HEK293 (cell line): ENCODE measurements around the gene PMM1.

Experiments
- CTCF ChIA-PET: fragments of 350-600 bp; formaldehyde crosslinking; extraction: SDS; loops from one replicate; lab custom pipeline; 2021; ENCODE audit warnings: antibody characterized with exemption; lab: Yijun Ruan, JAX
- POLR2A ChIA-PET: fragments of 300-600 bp; formaldehyde crosslinking; extraction: SDS; loops from one replicate; lab custom pipeline; 2020; ENCODE audit warnings: antibody characterized with exemption, inconsistent platforms; lab: Yijun Ruan, JAX
- H3K27ac ChIP-seq: fragments of 200-500 bp; sonication (Bioruptor generic); 2 replicates; pipeline ENCODE4 v1.5.1; 2014; ENCODE audit warnings: low read depth, low read length, control low read depth, inconsistent platforms; ENCODE audit errors: extremely low read depth
- H3K36me3 ChIP-seq, 2 experiments: fragments of 200-500 bp in 1 of 2; sonication (Bioruptor generic) in 1 of 2; 1 replicate in 1 of 2; 2 replicates in 1 of 2; pipeline ENCODE4 v1.5.1; 2014 to 2017; ENCODE audit warnings: inconsistent platforms in 2 of 2, low read length in 2 of 2; ENCODE audit not compliant: control insufficient read depth in 2 of 2, insufficient read depth in 1 of 2
- H3K4me1 ChIP-seq: fragments of 200-500 bp; sonication (Bioruptor generic); 2 replicates; pipeline ENCODE4 v1.5.1; 2014; ENCODE audit warnings: mild to moderate bottlenecking, low read length, inconsistent platforms; ENCODE audit not compliant: control insufficient read depth, insufficient read depth
- H3K4me3 ChIP-seq: 2 replicates; pipeline ENCODE4 v1.5.1; 2011; ENCODE audit warnings: low read depth, mild to moderate bottlenecking, control low read depth, low read length, moderate library complexity
- H3K9me3 ChIP-seq: fragments of 200-500 bp; sonication (Bioruptor generic); 2 replicates; pipeline ENCODE4 v1.5.1; 2014; ENCODE audit warnings: low read depth, low read length, inconsistent platforms; ENCODE audit not compliant: control insufficient read depth, insufficient read depth
- BCL11B ChIP-seq: fragments of 450-650 bp; formaldehyde crosslinking; IDR thresholded peaks from 2 replicates; pipeline ENCODE4 v1.5.1; 2016; ENCODE audit warnings: low read depth, missing biosample characterization, missing genetic modification characterization
- HOXA7 ChIP-seq: sonication (generic); formaldehyde crosslinking; IDR thresholded peaks from 2 replicates; pipeline ENCODE4 v1.8.1; 2022; ENCODE audit warnings: missing genetic modification reagents, borderline replicate concordance
- HOXC10 ChIP-seq: sonication (generic); formaldehyde crosslinking; IDR thresholded peaks from 2 replicates; pipeline ENCODE4 v1.8.1; 2023; ENCODE audit warnings: mild to moderate bottlenecking, missing genetic modification reagents
- KLF8 ChIP-seq: fragments of 450-650 bp; formaldehyde crosslinking; IDR thresholded peaks from 2 replicates; pipeline ENCODE4 v1.5.1; 2016; ENCODE audit warnings: missing biosample characterization, missing genetic modification characterization
- KLF9 ChIP-seq: fragments of 450-650 bp; formaldehyde crosslinking; IDR thresholded peaks from 2 replicates; pipeline ENCODE4 v1.5.1; 2016; ENCODE audit warnings: missing biosample characterization, missing genetic modification characterization, low read depth
- MEIS1 ChIP-seq: sonication (generic); formaldehyde crosslinking; IDR thresholded peaks from 2 replicates; pipeline ENCODE4 v1.8.1; 2022; ENCODE audit warnings: missing genetic modification reagents, mild to moderate bottlenecking, borderline replicate concordance
- SP7 ChIP-seq: fragments of 450-650 bp; formaldehyde crosslinking; IDR thresholded peaks from 2 replicates; pipeline ENCODE4 v1.5.1; 2016; ENCODE audit warnings: missing biosample characterization, missing genetic modification characterization
- TCF7L2 ChIP-seq: IDR thresholded peaks from 2 replicates; pipeline ENCODE4 v1.6.1; 2011; ENCODE audit warnings: low read depth, mild to moderate bottlenecking, inconsistent platforms, low read length, moderate library complexity, borderline replicate concordance
- ZBTB17 ChIP-seq: fragments of 450-650 bp; formaldehyde crosslinking; IDR thresholded peaks from 2 replicates; pipeline ENCODE4 v1.5.1; 2016; ENCODE audit warnings: missing biosample characterization, missing genetic modification characterization
- ZBTB21 ChIP-seq: fragments of 450-650 bp; formaldehyde crosslinking; IDR thresholded peaks from 2 replicates; pipeline ENCODE4 v1.5.1; 2017; ENCODE audit warnings: missing biosample characterization, missing genetic modification characterization
- ZFHX2 ChIP-seq: fragments of 450-650 bp; formaldehyde crosslinking; conservative IDR thresholded peaks from 2 replicates; pipeline ENCODE4 v1.5.1; 2016; ENCODE audit warnings: missing biosample characterization, missing genetic modification characterization
- ZNF10 ChIP-seq: fragments of 450-650 bp; formaldehyde crosslinking; IDR thresholded peaks from 2 replicates; pipeline ENCODE4 v1.5.1; 2017; ENCODE audit warnings: missing biosample characterization, missing genetic modification characterization
- ZNF132 ChIP-seq: fragments of 450-650 bp; formaldehyde crosslinking; IDR thresholded peaks from 2 replicates; pipeline ENCODE4 v1.5.1; 2017; ENCODE audit warnings: missing biosample characterization, missing genetic modification characterization, borderline replicate concordance
- ZNF155 ChIP-seq: fragments of 450-650 bp; formaldehyde crosslinking; IDR thresholded peaks from 2 replicates; pipeline ENCODE4 v1.5.1; 2016; ENCODE audit warnings: missing biosample characterization, missing genetic modification characterization
- ZNF169 ChIP-seq: fragments of 450-650 bp; formaldehyde crosslinking; IDR thresholded peaks from 2 replicates; pipeline ENCODE4 v1.5.1; 2016; ENCODE audit warnings: missing biosample characterization, missing genetic modification characterization
- ZNF174 ChIP-seq: fragments of 450-650 bp; formaldehyde crosslinking; IDR thresholded peaks from 2 replicates; pipeline ENCODE4 v1.5.0; 2017; ENCODE audit warnings: missing biosample characterization, mild to moderate bottlenecking, missing genetic modification characterization
- ZNF2 ChIP-seq: fragments of 450-650 bp; formaldehyde crosslinking; IDR thresholded peaks from 2 replicates; pipeline ENCODE4 v1.5.1; 2016; ENCODE audit warnings: missing biosample characterization, missing genetic modification characterization
- ZNF23 ChIP-seq: fragments of 450-650 bp; formaldehyde crosslinking; IDR thresholded peaks from 2 replicates; pipeline ENCODE4 v1.5.1; 2016; ENCODE audit warnings: missing biosample characterization, missing genetic modification characterization, borderline replicate concordance
- ZNF248 ChIP-seq: fragments of 450-650 bp; formaldehyde crosslinking; IDR thresholded peaks from 2 replicates; pipeline ENCODE4 v1.5.1; 2017; ENCODE audit warnings: missing biosample characterization, missing genetic modification characterization
- ZNF266 ChIP-seq: fragments of 450-650 bp; formaldehyde crosslinking; IDR thresholded peaks from 2 replicates; pipeline ENCODE4 v1.5.1; 2016; ENCODE audit warnings: missing biosample characterization, missing genetic modification characterization, low read depth
- ZNF510 ChIP-seq: fragments of 450-650 bp; formaldehyde crosslinking; IDR thresholded peaks from 2 replicates; pipeline ENCODE4 v1.5.1; 2018; ENCODE audit warnings: mild to moderate bottlenecking, missing genetic modification characterization, missing biosample characterization; ENCODE audit not compliant: insufficient replicate concordance
- ZNF600 ChIP-seq: fragments of 450-650 bp; formaldehyde crosslinking; IDR thresholded peaks from 2 replicates; pipeline ENCODE4 v1.5.1; 2016; ENCODE audit warnings: missing biosample characterization, missing genetic modification characterization
- ZNF654 ChIP-seq: fragments of 450-650 bp; formaldehyde crosslinking; IDR thresholded peaks from 2 replicates; pipeline ENCODE4 v1.5.1; 2016; ENCODE audit warnings: low read depth, missing biosample characterization, missing genetic modification characterization
- ZNF701 ChIP-seq: fragments of 450-650 bp; formaldehyde crosslinking; IDR thresholded peaks from 2 replicates; pipeline ENCODE4 v1.5.1; 2016; ENCODE audit warnings: missing biosample characterization, missing genetic modification characterization
- TF ChIP-seq, protein P1 (sequence below): fragments of 450-650 bp; formaldehyde crosslinking; IDR thresholded peaks from 2 replicates; pipeline ENCODE4 v1.5.1; 2016; ENCODE audit warnings: missing biosample characterization, missing genetic modification characterization
- TF ChIP-seq, protein P2 (sequence below): fragments of 450-650 bp; formaldehyde crosslinking; IDR thresholded peaks from 2 replicates; pipeline ENCODE4 v1.5.1; 2017; ENCODE audit warnings: missing biosample characterization, missing genetic modification characterization
- TF ChIP-seq, protein P3 (sequence below): fragments of 450-650 bp; formaldehyde crosslinking; IDR thresholded peaks from 2 replicates; pipeline ENCODE4 v1.5.1; 2016; ENCODE audit warnings: missing biosample characterization, missing genetic modification characterization, borderline replicate concordance
- TF ChIP-seq, protein P4 (sequence below): fragments of 450-650 bp; formaldehyde crosslinking; IDR thresholded peaks from 2 replicates; pipeline ENCODE4 v1.5.1; 2016; ENCODE audit warnings: missing biosample characterization, missing genetic modification characterization

PMM1 gene

DNA sequence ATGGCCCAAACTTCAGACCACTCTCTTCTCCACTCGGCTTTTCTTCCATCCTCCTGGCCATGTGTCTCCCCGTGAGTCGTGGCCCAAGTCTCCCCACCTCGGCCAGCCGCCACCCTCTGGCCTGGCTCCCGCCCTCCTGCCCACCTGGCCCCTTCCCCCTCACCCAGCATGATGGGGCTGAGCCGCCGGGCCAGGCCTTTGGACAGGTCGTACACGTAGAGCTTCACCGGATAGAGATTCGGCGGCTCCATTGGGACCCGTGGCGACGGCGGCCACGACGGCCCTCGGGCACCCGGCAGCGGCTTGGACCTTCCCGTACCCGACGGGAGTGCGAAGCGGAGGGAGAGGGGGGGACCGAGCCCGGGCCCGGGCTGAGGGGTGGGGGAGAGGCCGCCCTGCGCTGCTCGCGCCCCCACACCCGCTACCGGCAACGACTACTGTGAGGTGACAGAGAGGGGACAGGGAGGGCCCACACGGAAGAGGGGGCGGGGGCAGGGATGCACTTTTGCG, 31.0 kb upstream of the PMM1 start, which contains the start of gene DESI1 (continued):
- TF ChIP-seq HOXC10: no peak

DNA sequence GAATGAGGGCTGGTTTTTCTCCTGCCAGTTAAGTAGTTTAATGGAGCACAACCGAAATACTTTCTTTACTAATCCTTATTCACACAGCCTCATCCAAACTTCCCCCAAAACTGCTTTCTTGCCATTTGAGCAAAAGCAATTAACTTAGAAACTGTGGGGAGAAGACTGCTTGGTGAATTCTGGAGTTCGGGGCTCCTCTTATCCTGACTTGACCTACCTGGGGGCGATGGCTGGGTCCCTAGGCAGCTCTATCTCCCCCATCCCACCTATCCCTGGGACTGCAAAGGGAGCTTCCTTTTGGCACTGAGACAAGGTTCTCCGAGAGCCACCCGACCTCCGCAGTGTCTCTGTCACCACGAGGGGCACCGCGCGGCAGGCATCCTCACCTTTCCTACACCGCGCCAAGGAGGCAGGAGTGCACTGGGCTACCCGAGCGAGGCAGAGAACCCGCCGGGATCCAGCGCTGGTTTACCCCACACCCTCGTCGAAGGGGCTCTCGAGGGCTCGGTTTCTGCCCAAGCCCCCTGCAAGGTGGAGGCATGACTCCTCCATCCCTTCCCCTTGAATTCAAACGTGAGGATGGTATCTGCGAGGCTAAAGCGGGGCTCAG, 30.4 kb upstream of the PMM1 start:
- Histone ChIP-seq H3K4me3 (peak overlapping the region; percentile 80), H3K36me3 (peaks cover 28 to 31% of the 10 kb centered on the region in 2 experiments), H3K27ac (peak overlapping the region; percentile 88), H3K9me3 (no peaks in the 10 kb centered on the region), H3K4me1 (peaks cover 3% of the 10 kb centered on the region; the same call in 1 of the 2 replicates)
- POLR2A ChIA-PET: interaction anchor here (0.7 to 3.5 kb wide), 11 partner anchors 12 to 239 kb away, joined by 3 to 75 read pairs (median 11); partner anchors contain the start of genes CSDC2, PMM1, POLR3H and TEF
- CTCF ChIA-PET: interaction anchor here (1.2 to 3.2 kb wide), 3 partner anchors 13 to 47 kb away, joined by 3 to 16 read pairs (median 6); no protein-coding TSS in a partner anchor
- no peak for TF ChIP-seq ZNF174 (tag by site-specific recombination)
- no peak for TF ChIP-seq ZNF10
- no peak for TF ChIP-seq TCF7L2
- TF ChIP-seq ZNF132: no peak
- TF ChIP-seq ZNF701 (tag by site-specific recombination): no peak
- TF ChIP-seq SP7 (tag by site-specific recombination): no peak
- TF ChIP-seq, protein P1, sequence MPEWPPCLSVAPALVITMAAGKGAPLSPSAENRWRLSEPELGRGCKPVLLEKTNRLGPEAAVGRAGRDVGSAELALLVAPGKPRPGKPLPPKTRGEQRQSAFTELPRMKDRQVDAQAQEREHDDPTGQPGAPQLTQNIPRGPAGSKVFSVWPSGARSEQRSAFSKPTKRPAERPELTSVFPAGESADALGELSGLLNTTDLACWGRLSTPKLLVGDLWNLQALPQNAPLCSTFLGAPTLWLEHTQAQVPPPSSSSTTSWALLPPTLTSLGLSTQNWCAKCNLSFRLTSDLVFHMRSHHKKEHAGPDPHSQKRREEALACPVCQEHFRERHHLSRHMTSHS (tag by site-specific recombination): no peak
- TF ChIP-seq ZNF510 (tag by site-specific recombination): no peak
- no peak for TF ChIP-seq ZNF169 (tag by site-specific recombination)
- TF ChIP-seq, protein P2, sequence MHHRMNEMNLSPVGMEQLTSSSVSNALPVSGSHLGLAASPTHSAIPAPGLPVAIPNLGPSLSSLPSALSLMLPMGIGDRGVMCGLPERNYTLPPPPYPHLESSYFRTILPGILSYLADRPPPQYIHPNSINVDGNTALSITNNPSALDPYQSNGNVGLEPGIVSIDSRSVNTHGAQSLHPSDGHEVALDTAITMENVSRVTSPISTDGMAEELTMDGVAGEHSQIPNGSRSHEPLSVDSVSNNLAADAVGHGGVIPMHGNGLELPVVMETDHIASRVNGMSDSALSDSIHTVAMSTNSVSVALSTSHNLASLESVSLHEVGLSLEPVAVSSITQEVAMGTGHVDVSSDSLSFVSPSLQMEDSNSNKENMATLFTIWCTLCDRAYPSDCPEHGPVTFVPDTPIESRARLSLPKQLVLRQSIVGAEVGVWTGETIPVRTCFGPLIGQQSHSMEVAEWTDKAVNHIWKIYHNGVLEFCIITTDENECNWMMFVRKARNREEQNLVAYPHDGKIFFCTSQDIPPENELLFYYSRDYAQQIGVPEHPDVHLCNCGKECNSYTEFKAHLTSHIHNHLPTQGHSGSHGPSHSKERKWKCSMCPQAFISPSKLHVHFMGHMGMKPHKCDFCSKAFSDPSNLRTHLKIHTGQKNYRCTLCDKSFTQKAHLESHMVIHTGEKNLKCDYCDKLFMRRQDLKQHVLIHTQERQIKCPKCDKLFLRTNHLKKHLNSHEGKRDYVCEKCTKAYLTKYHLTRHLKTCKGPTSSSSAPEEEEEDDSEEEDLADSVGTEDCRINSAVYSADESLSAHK (tag by site-specific recombination): 0 out of 2 replicates have a peak, but pooled peaks have one; percentile 12
- peak; percentile 88 for TF ChIP-seq ZBTB17 (tag by site-specific recombination)
- no peak for TF ChIP-seq ZNF266 (tag by site-specific recombination)
- TF ChIP-seq, protein P3, sequence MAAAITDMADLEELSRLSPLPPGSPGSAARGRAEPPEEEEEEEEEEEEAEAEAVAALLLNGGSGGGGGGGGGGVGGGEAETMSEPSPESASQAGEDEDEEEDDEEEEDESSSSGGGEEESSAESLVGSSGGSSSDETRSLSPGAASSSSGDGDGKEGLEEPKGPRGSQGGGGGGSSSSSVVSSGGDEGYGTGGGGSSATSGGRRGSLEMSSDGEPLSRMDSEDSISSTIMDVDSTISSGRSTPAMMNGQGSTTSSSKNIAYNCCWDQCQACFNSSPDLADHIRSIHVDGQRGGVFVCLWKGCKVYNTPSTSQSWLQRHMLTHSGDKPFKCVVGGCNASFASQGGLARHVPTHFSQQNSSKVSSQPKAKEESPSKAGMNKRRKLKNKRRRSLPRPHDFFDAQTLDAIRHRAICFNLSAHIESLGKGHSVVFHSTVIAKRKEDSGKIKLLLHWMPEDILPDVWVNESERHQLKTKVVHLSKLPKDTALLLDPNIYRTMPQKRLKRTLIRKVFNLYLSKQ: no peak
- no peak for TF ChIP-seq ZFHX2
- TF ChIP-seq, protein P4, sequence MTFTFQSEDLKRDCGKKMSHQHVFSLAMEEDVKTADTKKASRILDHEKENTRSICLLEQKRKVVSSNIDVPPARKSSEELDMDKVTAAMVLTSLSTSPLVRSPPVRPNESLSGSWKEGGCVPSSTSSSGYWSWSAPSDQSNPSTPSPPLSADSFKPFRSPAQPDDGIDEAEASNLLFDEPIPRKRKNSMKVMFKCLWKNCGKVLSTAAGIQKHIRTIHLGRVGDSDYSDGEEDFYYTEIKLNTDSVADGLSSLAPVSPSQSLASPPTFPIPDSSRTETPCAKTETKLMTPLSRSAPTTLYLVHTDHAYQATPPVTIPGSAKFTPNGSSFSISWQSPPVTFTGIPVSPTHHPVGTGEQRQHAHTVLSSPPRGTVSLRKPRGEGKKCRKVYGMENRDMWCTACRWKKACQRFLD (tag by site-specific recombination): no peak
- TF ChIP-seq ZNF600 (tag by site-specific recombination): no peak
- no peak for TF ChIP-seq ZNF2
- no peak for TF ChIP-seq ZNF23 (tag by site-specific recombination)
- no peak for TF ChIP-seq KLF9 (tag by site-specific recombination)
- TF ChIP-seq BCL11B (tag by site-specific recombination): no peak
- no peak for TF ChIP-seq ZNF654 (tag by site-specific recombination)
- TF ChIP-seq MEIS1: no peak
- TF ChIP-seq ZNF248 (tag by site-specific recombination): no peak
- no peak for TF ChIP-seq ZNF155 (tag by site-specific recombination)
- TF ChIP-seq HOXA7: no peak
- TF ChIP-seq KLF8 (tag by site-specific recombination): no peak
- TF ChIP-seq ZBTB21 (tag by site-specific recombination): no peak
